Caco-2 (cell line): ENCODE results near the gene GPR78. TPM values are rescaled to one million over a fixed set of nuclear protein-coding genes. Genes with fewer than 3 reads are reported as not detected.

Experiments used
- BruUV-seq: library from RNA; stranded (reverse); fragments of 400-500 nt; replicated peaks from 2 replicates; lab custom pipeline; 2021; lab: Mats Ljungman, UMichigan
- CTCF ChIA-PET: fragments of 300-600 bp; sonication (Branson Sonifier 250); formaldehyde crosslinking; loops from one replicate; lab custom pipeline; 2022; ENCODE audit warnings: antibody characterized with exemption; lab: Charles Lee
- POLR2A ChIA-PET: fragments of 300-600 bp; sonication (Branson Sonifier 250); formaldehyde crosslinking; loops from one replicate; lab custom pipeline; 2022; ENCODE audit warnings: antibody characterized with exemption; lab: Charles Lee
- DNase-seq, 2 experiments: peaks; one replicate each; pipeline versions ENCODE4 v3.0.0 to v3.0.0-alpha.2; 2020 to 2022
- H3K27me3 ChIP-seq: replicated peaks from 2 replicates; pipeline ENCODE4 v1.6.0; 2011; ENCODE audit warnings: low read length; ENCODE audit not compliant: control insufficient read depth, insufficient read depth
- H3K36me3 ChIP-seq: 2 replicates; pipeline ENCODE4 v1.5.1; 2011; ENCODE audit warnings: low read length; ENCODE audit not compliant: control insufficient read depth, insufficient read depth
- H3K4me1 ChIP-seq: fragments of 250-450 bp; sonication (Bioruptor Pico); 2 replicates; pipeline ENCODE4 v1.5.1; 2020; ENCODE audit warnings: mild to moderate bottlenecking
- H3K4me3 ChIP-seq: 2 replicates; pipeline ENCODE4 v1.5.1; 2011; ENCODE audit warnings: low read depth, mild to moderate bottlenecking, control low read depth, low read length
- H3K9me3 ChIP-seq: fragments of 250-450 bp; sonication (Bioruptor Pico); 2 replicates; pipeline ENCODE4 v1.5.1; 2020; ENCODE audit warnings: mild to moderate bottlenecking, moderate library complexity
- H3K27ac Mint-ChIP-seq: one replicate; pipeline ENCODE4 v1.8.0; 2022; ENCODE audit warnings: mixed read lengths; ENCODE audit not compliant: unreplicated experiment
- H3K27me3 Mint-ChIP-seq: one replicate; pipeline ENCODE4 v1.8.0; 2022; ENCODE audit warnings: mixed read lengths; ENCODE audit not compliant: insufficient read depth, unreplicated experiment
- H3K36me3 Mint-ChIP-seq: one replicate; pipeline ENCODE4 v1.8.0; 2022; ENCODE audit warnings: mild to moderate bottlenecking, mixed read lengths; ENCODE audit not compliant: insufficient read depth, unreplicated experiment
- H3K4me1 Mint-ChIP-seq: one replicate; pipeline ENCODE4 v1.8.0; 2022; ENCODE audit warnings: low read depth, mixed read lengths; ENCODE audit not compliant: unreplicated experiment
- H3K4me3 Mint-ChIP-seq: one replicate; pipeline ENCODE4 v1.8.0; 2022; ENCODE audit warnings: mild to moderate bottlenecking, moderate library complexity, mixed read lengths; ENCODE audit not compliant: unreplicated experiment
- H3K9me3 Mint-ChIP-seq: one replicate; pipeline ENCODE4 v1.8.0; 2022; ENCODE audit warnings: mixed read lengths; ENCODE audit not compliant: unreplicated experiment
- intact Hi-C: fragments of 100-400 bp; cut with micrococcal nuclease; formaldehyde crosslinking; loops from one replicate; pipeline ENCODE4 v1.10.0; 2022; ENCODE audit not compliant: unreplicated experiment
- total RNA-seq: library from RNA; stranded (reverse); gene quantifications from 2 replicates; pipeline ENCODE4 v1.2.3, GENCODE V29; 2022
- TF ChIP-seq, protein P1 (sequence below), 2 experiments: fragments of 200-600 bp in 1 of 2; IDR thresholded peaks; 1 replicate in 1 of 2; 2 replicates in 1 of 2; pipeline versions ENCODE4 v1.5.1 to v1.8.0; 2011 to 2022; ENCODE audit warnings: antibody characterized with exemption in 1 of 2, control low read depth in 1 of 2, inconsistent platforms in 1 of 2, low read depth in 1 of 2, low read length in 1 of 2, mild to moderate bottlenecking in 1 of 2, moderate library complexity in 1 of 2; ENCODE audit not compliant: insufficient read depth in 1 of 2, severe bottlenecking in 1 of 2, unreplicated experiment in 1 of 2

GPR78 gene
- total RNA-seq, 1 experiment from 2014 or later: 0.68 TPM

DNA sequence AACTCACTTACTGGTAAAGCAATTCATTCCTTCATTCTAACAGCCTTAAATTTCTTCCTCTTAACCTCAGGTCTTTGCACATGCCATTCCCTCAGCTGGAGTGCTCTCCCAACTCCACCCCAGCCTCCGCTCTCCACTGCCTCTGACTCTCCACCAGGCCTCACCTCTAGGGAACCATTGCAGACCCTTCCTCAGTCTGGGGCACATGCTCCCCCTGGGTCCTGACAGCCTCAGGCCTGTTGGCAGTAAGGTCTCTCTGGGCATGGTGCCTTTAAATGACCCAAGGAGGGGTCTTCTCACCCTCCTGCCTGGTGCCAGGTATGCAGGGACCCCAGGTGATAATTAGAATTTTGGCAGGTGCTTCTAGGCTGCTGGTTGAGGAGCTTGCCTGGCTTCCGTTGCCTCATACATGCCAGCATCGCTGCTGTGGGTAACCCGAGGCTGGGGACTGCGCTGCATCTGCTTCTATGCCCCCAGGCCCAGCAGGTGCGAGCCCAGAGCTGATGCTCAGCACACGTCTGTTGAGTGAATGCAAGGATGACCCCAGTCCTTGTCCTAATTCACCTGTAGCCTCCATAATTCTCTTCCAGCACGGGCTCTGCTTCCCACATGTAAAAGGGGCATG lies 27.5 kb upstream of the GPR78 start:
- Mint-ChIP-seq H3K9me3 (no peaks in the 10 kb centered on the region), H3K4me3 (no peak overlapping the region), H3K36me3 (no peaks in the 10 kb centered on the region), H3K27me3 (no peaks in the 10 kb centered on the region), H3K4me1 (peaks cover 19% of the 10 kb centered on the region), H3K27ac (no peak overlapping the region)
- H3K4me3 ChIP-seq: no peak overlapping the region
- H3K27me3 ChIP-seq: no peaks in the 10 kb centered on the region
- H3K4me1 ChIP-seq: peaks cover 25% of the 10 kb centered on the region
- no peaks in the 10 kb centered on the region for H3K9me3 ChIP-seq
- no peak for DNase-seq
- ChIA-PET CTCF (no interaction called here), POLR2A (no interaction called here)
- TF ChIP-seq, protein P1, sequence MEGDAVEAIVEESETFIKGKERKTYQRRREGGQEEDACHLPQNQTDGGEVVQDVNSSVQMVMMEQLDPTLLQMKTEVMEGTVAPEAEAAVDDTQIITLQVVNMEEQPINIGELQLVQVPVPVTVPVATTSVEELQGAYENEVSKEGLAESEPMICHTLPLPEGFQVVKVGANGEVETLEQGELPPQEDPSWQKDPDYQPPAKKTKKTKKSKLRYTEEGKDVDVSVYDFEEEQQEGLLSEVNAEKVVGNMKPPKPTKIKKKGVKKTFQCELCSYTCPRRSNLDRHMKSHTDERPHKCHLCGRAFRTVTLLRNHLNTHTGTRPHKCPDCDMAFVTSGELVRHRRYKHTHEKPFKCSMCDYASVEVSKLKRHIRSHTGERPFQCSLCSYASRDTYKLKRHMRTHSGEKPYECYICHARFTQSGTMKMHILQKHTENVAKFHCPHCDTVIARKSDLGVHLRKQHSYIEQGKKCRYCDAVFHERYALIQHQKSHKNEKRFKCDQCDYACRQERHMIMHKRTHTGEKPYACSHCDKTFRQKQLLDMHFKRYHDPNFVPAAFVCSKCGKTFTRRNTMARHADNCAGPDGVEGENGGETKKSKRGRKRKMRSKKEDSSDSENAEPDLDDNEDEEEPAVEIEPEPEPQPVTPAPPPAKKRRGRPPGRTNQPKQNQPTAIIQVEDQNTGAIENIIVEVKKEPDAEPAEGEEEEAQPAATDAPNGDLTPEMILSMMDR (IDR thresholded peaks at IDR 0.05; ENCODE audit: insufficient read depth in 1 of 2, low read depth in 1 of 2, low read length in 1 of 2, severe bottlenecking in 1 of 2, unreplicated experiment in 1 of 2): no peak
- BruUV-seq: no TSS peak
- H3K36me3 ChIP-seq: no peaks in the 10 kb centered on the region
- intact Hi-C loops: no loop called here

DNA sequence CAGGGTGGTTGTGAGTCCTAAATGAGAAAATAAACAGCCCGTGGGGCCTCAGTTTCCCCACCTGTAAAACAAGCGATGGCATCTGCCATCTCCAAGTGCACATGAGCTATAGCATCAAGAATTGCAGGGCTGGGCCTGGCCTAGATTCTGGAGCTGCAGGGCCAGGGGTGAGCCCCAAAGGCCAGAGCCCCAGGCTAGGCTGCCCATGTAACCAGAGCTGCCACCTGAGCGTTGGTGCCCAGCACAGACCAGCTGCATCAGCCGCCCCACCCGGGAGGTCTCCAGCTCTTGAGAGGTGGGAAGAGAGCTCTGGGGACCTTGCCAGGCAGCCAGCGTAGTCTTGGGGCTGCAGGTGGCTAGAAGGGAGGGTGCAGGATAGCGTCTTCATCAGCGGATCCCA lies 27.0 kb upstream of the GPR78 start:
- BruUV-seq: no TSS peak
- no peak for DNase-seq
- H3K4me1 Mint-ChIP-seq: peaks cover 16% of the 10 kb centered on the region
- ChIA-PET CTCF (interaction anchor here (0.7 kb wide), 1 partner anchor 16 kb away, joined by 4 read pairs; no protein-coding TSS in a partner anchor), POLR2A (no interaction called here)
- Histone ChIP-seq H3K27me3 (no peaks in the 10 kb centered on the region), H3K9me3 (no peaks in the 10 kb centered on the region), H3K4me1 (peaks cover 23% of the 10 kb centered on the region), H3K4me3 (no peak overlapping the region), H3K36me3 (no peaks in the 10 kb centered on the region)
- H3K36me3 Mint-ChIP-seq: no peaks in the 10 kb centered on the region
- no peak overlapping the region for H3K4me3 Mint-ChIP-seq
- no peak overlapping the region for H3K27ac Mint-ChIP-seq
- H3K27me3 Mint-ChIP-seq: no peaks in the 10 kb centered on the region
- intact Hi-C loops: no loop called here
- TF ChIP-seq, protein P1 (IDR thresholded peaks at IDR 0.05; ENCODE audit: insufficient read depth in 1 of 2, low read depth in 1 of 2, low read length in 1 of 2, severe bottlenecking in 1 of 2, unreplicated experiment in 1 of 2): no peak
- H3K9me3 Mint-ChIP-seq: no peaks in the 10 kb centered on the region

DNA sequence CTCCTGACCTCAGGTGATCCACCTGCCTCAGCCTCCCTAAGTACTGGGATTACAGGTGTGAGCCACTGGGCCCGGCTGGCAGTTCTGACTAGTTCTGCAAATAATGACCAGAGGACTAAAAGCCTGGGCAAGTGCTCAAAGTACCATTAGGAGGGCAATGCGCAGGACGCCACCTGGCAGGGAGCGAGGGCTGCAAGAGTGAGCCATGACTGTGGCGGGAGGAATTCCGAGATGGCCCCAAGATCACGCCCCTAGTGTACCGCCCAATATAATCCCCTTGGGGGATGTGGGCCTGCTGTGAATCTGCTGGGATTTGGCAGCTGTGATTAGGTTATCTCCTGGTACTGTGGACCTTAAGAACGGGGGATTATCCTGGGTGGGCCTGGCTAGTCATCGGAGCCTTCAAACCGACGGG lies 26.2 kb upstream of the GPR78 start:
- POLR2A ChIA-PET: no interaction called here
- Mint-ChIP-seq H3K4me3 (no peak overlapping the region), H3K36me3 (no peaks in the 10 kb centered on the region), H3K4me1 (peaks cover 16% of the 10 kb centered on the region), H3K27me3 (no peaks in the 10 kb centered on the region), H3K9me3 (no peaks in the 10 kb centered on the region), H3K27ac (no peak overlapping the region)
- Histone ChIP-seq H3K9me3 (no peaks in the 10 kb centered on the region), H3K4me3 (no peak overlapping the region), H3K36me3 (no peaks in the 10 kb centered on the region), H3K27me3 (no peaks in the 10 kb centered on the region), H3K4me1 (peaks cover 31% of the 10 kb centered on the region)
- DNase-seq: no peak
- TF ChIP-seq, protein P1 (IDR thresholded peaks at IDR 0.05; ENCODE audit: insufficient read depth in 1 of 2, low read depth in 1 of 2, low read length in 1 of 2, severe bottlenecking in 1 of 2, unreplicated experiment in 1 of 2): no peak
- intact Hi-C loops: no loop called here
- CTCF ChIA-PET: no interaction called here
- BruUV-seq: no TSS peak
